NT2/D1 (cell line): ENCODE results near the gene CORO1C.

Experiments
- YY1 ChIP-seq: IDR thresholded peaks from 2 replicates; pipeline ENCODE4 v1.6.1; 2011; ENCODE audit not compliant: insufficient read length, insufficient read depth
- ZNF274 ChIP-seq: IDR thresholded peaks from 2 replicates; pipeline ENCODE4 v1.6.1; 2011; ENCODE audit warnings: mild to moderate bottlenecking, low read depth, low read length

DNA sequence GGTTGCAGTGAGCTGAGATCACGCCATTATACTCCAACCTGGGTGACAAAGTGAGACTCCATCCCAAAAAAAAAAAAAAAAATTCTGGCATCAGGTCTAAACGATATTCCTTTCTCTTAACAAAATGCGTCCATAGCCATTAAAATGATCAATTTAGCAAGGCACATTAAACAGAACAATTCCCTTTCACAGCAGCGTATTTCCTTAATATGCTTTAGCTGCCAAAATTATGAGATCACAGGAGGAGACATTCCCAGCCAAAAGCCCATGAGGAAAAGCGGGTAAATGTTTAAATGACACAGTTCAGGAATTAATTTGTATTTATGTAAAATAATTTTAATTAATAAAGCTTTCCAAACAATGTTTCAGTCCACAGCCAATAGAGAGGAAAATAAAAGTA, 54.6 kb downstream of the CORO1C start:
- TF ChIP-seq ZNF274 (no peak), YY1 (no peak)
